HG03565 (cell line): Measurements from ENCODE around the gene PSMD1.
"Not testable (repeated sequence)": the region's sequence is repeated elsewhere in the genome, so short reads cannot be mapped to it uniquely, and the experiment has no call there.

Experiments
- ATAC-seq: cut with Tn5 transposase; IDR thresholded peaks from one replicate; pipeline ENCODE4 v1.9.1; 2021; ENCODE audit warnings: mild to moderate bottlenecking, moderate library complexity; ENCODE audit not compliant: unreplicated experiment

Gene PSMD1

GRCh38 chr2:231056453-231057416 lies at the start of gene PSMD1:
TSS of gene PSMD1 (plus strand) at chr2:231056867. CDS start at chr2:231057026, 159 bp downstream.
- peak; percentile 51 for ATAC-seq

- no peak for ATAC-seq
Observed at GRCh38 chr2:231007286-231008098, 49.2 kb upstream of the PSMD1 start.

DNA sequence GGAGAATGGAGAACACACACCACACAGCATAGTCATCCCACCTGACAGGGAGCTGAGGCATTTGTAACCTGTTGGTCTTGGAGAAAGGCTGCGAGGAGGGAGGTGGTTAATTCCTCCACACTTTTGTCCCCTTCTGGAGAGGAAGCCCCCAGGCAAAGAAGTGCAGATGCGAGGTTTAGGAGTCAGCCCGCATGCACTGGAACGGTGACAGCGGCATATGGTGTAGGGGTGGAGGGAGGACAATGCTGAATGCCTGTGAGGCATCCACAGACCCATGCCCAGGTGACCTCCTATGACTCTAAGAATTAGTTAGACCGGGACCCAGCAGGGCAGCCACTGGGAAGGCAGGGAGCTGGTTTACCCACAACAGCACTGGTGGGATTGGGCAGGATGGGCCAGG lies 48.5 kb upstream of the PSMD1 start:
- ATAC-seq = no peak

- ATAC-seq = no peak
Observed at GRCh38 chr2:231009236-231009919, 47.3 kb upstream of the PSMD1 start.

DNA sequence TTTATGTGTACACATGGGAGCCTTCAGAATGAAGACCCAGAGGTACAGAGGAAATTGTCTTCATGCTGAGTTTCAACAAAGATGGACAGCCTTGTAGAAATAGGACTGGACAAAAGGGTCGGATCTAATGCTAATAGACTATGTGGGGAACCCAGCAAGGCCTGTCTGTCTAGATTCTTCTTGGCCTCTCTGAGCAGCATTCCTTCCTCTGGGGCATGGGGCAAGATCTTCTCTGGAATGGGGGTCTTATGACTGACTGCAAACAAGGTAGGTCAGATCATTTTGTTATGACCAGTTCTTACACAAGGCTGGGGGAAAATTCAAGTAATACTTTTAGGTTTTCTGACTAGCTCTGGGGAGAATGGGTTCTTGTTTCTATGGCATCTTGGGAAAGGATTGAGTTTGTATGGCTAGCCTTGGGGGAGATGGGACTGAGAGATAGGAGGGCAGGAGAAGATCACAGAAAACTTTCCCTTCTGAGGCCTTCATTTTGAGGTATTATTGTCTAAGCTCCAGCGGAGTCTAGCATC lies 46.4 kb upstream of the PSMD1 start:
- ATAC-seq = no peak

- no peak for ATAC-seq
Observed at GRCh38 chr2:231011526-231011925, 45.1 kb upstream of the PSMD1 start.

DNA sequence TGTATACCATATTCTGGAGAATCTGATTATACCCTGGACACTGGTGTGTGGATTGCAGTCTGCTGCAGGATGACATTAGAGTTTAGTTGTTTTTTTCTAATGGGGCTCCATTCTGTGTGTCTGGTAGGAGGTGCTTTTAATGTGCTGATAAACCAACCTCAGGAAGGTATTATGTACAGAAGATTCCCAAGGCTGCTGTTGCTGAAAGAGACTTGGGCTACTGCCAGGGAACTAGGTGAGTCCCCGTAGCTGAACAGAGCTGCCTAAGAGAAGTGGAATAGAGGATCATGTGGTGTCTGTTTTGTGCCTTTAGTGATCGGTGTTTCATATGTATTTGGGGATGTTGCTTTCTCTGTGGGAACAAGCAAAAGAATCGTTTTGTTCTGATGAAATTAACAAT lies 44.2 kb upstream of the PSMD1 start:
- no peak for ATAC-seq

- ATAC-seq = no peak
Observed at GRCh38 chr2:231013820-231014219, 42.8 kb upstream of the PSMD1 start.

- ATAC-seq = no peak
Observed at GRCh38 chr2:231015478-231015877, 41.2 kb upstream of the PSMD1 start.

DNA sequence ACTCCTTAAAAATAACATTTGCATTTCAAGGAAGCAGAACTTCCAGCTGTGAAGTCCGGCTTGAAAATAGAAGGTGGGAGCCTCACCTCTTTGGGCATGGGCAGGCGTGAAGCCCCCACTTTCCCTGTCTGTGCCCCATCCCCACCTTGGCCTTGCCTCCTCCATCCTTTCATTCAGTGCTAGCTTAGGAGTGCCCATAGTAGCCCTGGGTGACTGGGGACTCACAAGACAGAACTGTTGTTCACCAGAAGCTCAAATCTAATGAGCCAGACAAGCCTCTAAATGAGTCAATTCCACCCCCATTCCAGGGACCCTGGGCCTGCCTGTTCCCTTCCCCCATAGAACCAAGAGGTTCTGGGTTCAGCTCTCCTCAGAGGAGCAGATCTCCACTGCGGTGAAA lies 40.7 kb upstream of the PSMD1 start:
- no peak for ATAC-seq

GRCh38 chr2:231016566-231017230 lies 40.0 kb upstream of the PSMD1 start:
- ATAC-seq = no peak

DNA sequence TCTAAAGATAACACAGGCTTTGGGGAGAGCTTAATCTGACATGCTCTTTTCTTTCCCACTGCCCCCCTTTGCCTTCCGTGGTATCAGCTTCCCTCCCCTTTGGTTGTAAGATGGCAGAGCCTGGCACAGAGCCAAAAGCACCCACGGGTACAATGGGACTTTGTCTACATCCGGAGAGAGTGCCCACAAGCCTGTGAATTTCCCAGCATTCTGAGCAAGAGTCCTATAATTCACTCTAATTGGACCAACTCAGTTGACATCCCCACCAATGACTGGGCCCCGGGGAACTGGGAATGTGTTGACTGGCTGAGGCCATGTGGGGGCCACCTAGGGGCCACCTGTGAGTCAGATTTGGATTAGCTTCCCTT lies 39.5 kb upstream of the PSMD1 start:
- no peak for ATAC-seq

GRCh38 chr2:231018184-231018583 lies 38.5 kb upstream of the PSMD1 start:
- ATAC-seq = no peak

DNA sequence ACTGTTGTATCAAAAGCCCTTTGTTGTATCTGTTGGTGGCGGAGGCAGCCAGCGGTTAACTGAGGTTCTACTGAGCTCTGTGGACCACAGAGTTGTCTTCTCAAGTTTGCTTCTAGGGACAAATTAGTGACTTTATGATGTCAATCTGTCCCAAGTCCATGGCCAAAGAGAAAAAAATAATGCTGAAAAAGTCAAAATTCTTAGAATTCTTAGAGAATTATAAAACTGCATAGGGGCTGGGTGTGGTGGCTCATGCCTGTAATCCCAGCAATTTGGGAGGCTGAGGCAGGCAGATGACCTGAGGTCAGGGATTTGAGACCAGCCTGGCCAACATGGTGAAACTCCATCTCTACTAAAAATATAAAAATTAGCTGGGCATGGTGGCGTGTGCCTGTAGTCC lies 31.6 kb upstream of the PSMD1 start:
- ATAC-seq = not testable (repeated sequence)

GRCh38 chr2:231028889-231029288 lies 27.8 kb upstream of the PSMD1 start:
- ATAC-seq = no peak

DNA sequence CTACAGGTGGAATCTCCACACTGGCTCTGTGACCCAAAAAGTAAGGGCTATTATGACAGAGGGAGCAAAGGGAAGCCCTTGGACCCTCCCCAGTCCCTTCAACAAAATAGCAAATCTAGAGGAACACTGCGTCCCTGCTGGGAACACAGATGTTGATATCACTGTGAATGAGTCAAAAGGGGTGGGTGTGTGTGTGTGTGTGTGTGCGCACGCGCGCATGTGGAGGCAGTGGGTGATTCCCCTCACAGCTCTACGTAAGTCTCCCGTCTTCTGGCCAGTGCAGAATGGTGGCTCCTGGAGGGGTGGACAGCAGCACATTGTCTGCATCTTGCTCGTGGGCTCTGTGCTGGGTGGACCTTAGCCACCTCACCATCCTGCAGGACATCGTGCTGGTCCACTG lies 27.1 kb upstream of the PSMD1 start:
- ATAC-seq = no peak

DNA sequence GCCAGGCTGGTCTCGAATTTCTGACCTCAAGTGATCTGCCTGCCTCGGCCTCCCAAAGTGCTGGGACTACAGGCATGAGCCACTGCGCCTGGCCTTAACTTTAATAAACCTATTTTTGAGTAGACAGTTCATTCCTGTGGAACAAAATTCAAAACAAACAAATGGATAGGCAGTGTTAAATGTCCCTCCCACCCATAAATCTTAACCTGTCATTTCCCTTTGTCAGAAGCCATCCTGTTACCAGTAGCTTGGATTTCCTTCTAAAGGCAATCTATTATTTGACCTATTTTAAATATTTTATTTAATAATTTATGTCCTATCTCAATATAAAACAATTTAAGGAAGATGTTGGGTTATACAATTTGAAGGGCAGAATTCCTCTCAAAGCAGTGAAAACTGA lies 25.9 kb upstream of the PSMD1 start:
- ATAC-seq = no peak

DNA sequence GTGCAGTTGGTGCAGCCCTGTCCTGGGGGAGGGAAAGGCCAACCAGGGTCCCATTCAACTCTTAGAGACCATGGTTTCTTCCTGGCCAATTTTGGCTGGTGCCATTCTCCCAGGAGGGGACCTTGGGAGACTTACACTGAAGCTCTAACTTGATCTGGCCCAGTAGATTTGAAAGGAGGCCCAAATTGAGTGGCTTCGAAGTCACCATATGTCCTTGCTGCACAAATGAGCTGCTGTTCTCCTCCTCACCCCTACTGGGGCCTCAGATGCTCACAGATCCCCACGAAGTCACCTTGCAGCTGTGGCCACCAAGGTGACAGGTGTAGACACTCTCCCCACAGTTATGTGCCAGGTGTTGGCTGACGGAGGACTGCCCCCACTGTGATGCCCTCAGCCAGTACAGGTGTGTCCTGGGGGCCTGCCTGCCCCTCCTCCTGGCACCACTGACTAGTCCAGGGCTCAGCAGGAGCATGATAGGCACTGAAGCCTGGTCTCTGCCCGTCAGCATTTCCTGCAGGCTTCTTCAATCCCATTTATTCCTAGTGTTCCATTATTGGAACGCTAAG lies 24.0 kb upstream of the PSMD1 start:
- no peak for ATAC-seq

DNA sequence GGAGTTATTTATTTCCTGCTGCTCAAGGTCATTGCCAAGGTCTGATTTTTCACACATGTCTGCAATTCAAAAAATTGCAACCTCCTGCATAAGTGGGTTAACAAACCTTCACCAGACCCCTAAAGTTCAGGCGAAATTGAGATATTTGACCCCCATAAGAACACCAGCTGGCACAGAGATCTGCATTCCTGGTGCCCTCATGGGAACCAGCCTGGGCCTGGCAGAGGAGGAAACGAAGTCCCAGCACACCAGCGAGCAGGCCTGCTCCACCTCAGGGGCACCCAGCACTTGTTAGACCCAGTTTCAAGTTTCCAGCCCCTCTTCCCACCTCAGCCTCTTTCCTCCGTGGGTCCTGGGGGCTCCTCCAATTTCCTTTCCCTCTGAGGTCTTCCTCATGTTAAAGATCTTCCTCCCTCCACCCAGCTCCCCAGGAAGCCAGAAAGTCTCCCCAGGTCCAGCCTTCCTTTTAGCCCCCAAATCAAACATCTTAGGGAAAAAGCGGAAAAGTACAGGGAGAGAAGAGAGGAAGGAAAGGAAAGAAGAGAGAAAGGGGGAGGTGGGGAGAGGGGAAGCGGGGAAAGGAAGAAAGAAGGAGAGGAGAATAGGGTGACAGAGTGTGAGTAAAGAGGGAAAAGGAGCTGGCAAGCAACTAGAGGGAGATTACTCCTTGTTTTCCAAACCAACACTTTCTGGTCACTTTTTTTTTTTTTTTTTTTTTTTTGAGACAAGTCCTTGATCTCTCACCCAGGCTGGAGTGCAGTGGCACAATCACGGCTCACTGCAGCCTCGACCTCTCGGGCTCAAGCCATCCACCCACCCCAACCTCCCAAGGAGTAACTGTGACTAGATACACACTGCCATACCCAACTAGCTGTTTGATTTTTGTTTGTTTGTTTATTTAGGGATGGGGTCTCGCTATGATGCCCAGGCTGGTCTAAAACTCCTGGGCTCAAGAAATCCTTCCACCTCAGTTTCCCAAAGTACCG lies 23.2 kb upstream of the PSMD1 start:
- no peak for ATAC-seq
